Measurements from ENCODE around the gene LSM14A.

The LSM14A gene

GRCh38 chr19:34184880-34185491 is 12.7 kb downstream of the LSM14A start:
- no peak for TF ChIP-seq CTCF (IDR thresholded peaks at IDR 0.05; ENCODE audit: low read depth, low read length)
- no peak for DNase-seq
- H3K27ac ChIP-seq: no peak overlapping the region
- H3K27me3 ChIP-seq (ENCODE audit: insufficient read depth, low read depth, severe bottlenecking): no peaks in the 10 kb centered on the region
- peaks cover 9% of the 10 kb centered on the region for H3K36me3 ChIP-seq
- H3K4me3 ChIP-seq (ENCODE audit: low read depth, low read length): no peak overlapping the region
- no peaks in the 10 kb centered on the region for H3K9me3 ChIP-seq (ENCODE audit: severe bottlenecking)

GRCh38 chr19:34186205-34186604 is 13.9 kb downstream of the LSM14A start:
- Histone ChIP-seq H3K27me3 (ENCODE audit: insufficient read depth, low read depth, severe bottlenecking) (no peaks in the 10 kb centered on the region), H3K36me3 (no peaks in the 10 kb centered on the region; the same call in 1 of the 2 replicates), H3K27ac (no peak overlapping the region), H3K4me3 (ENCODE audit: low read depth, low read length) (no peak overlapping the region), H3K9me3 (ENCODE audit: severe bottlenecking) (no peaks in the 10 kb centered on the region)
- DNase-seq: no peak
- TF ChIP-seq CTCF (IDR thresholded peaks at IDR 0.05; ENCODE audit: low read depth, low read length): no peak

GRCh38 chr19:34187011-34187410 is 14.7 kb downstream of the LSM14A start:
- H3K9me3 ChIP-seq (ENCODE audit: severe bottlenecking): no peaks in the 10 kb centered on the region
- no peak overlapping the region for H3K4me3 ChIP-seq (ENCODE audit: low read depth, low read length)
- no peak for TF ChIP-seq CTCF (IDR thresholded peaks at IDR 0.05; ENCODE audit: low read depth, low read length)
- H3K27me3 ChIP-seq (ENCODE audit: insufficient read depth, low read depth, severe bottlenecking): no peaks in the 10 kb centered on the region
- no peaks in the 10 kb centered on the region; the same call in 1 of the 2 replicates for H3K36me3 ChIP-seq
- no peak for DNase-seq
- H3K27ac ChIP-seq: no peak overlapping the region

- no peak for TF ChIP-seq CTCF (IDR thresholded peaks at IDR 0.05; ENCODE audit: low read depth, low read length)
- Histone ChIP-seq H3K36me3 (peaks cover 5% of the 10 kb centered on the region), H3K4me3 (ENCODE audit: low read depth, low read length) (no peak overlapping the region), H3K27ac (no peak overlapping the region), H3K27me3 (ENCODE audit: insufficient read depth, low read depth, severe bottlenecking) (no peaks in the 10 kb centered on the region), H3K9me3 (ENCODE audit: severe bottlenecking) (no peaks in the 10 kb centered on the region)
- DNase-seq: no peak
Measured at GRCh38 chr19:34188408-34188807, 16.1 kb downstream of the LSM14A start.

- Histone ChIP-seq H3K4me3 (ENCODE audit: low read depth, low read length) (no peak overlapping the region), H3K9me3 (ENCODE audit: severe bottlenecking) (no peaks in the 10 kb centered on the region), H3K27me3 (ENCODE audit: insufficient read depth, low read depth, severe bottlenecking) (no peaks in the 10 kb centered on the region), H3K36me3 (peaks cover 13% of the 10 kb centered on the region), H3K27ac (no peak overlapping the region)
- no peak for TF ChIP-seq CTCF (IDR thresholded peaks at IDR 0.05; ENCODE audit: low read depth, low read length)
- DNase-seq: no peak
Measured at GRCh38 chr19:34189199-34189916, 17.1 kb downstream of the LSM14A start.
